Type B pancreatic cell (in vitro differentiated cells): Measurements from ENCODE around the gene KIF25. TPM values are rescaled to one million over a fixed set of nuclear protein-coding genes. Genes with fewer than 3 reads are reported as not detected.

Experiments used
- DNase-seq: peaks from one replicate; pipeline ENCODE4 v3.0.0; 2021; ENCODE audit warnings: mixed read lengths; ENCODE audit not compliant: unreplicated experiment; ENCODE audit errors: extremely low spot score
- H3K27ac Mint-ChIP-seq: 2 replicates; pipeline ENCODE4 v1.8.0; 2021; ENCODE audit warnings: mild to moderate bottlenecking, mixed read lengths
- H3K27me3 Mint-ChIP-seq: 2 replicates; pipeline ENCODE4 v1.8.0; 2021; ENCODE audit warnings: mixed read lengths
- H3K36me3 Mint-ChIP-seq: 2 replicates; pipeline ENCODE4 v1.8.0; 2021; ENCODE audit warnings: mixed read lengths
- H3K4me1 Mint-ChIP-seq: one replicate; pipeline ENCODE4 v1.8.0; 2021; ENCODE audit warnings: mixed read lengths; ENCODE audit not compliant: unreplicated experiment
- H3K4me3 Mint-ChIP-seq: 2 replicates; pipeline ENCODE4 v1.8.0; 2021; ENCODE audit warnings: mild to moderate bottlenecking, mixed read lengths
- H3K9me3 Mint-ChIP-seq: 2 replicates; pipeline ENCODE4 v1.8.0; 2021; ENCODE audit warnings: mixed read lengths
- total RNA-seq: library from RNA; stranded (reverse); gene quantifications from 2 replicates; pipeline ENCODE4 v1.2.1, GENCODE V29; 2021; ENCODE audit warnings: low replicate concordance
- TF ChIP-seq, protein P1 (sequence below): fragments of 200-600 bp; sonication (generic); conservative IDR thresholded peaks from 2 replicates; pipeline ENCODE4 v1.5.0; 2021; ENCODE audit warnings: antibody characterized with exemption, mild to moderate bottlenecking

KIF25 gene
- total RNA-seq, 1 donor from 2014 or later: not detected

DNA sequence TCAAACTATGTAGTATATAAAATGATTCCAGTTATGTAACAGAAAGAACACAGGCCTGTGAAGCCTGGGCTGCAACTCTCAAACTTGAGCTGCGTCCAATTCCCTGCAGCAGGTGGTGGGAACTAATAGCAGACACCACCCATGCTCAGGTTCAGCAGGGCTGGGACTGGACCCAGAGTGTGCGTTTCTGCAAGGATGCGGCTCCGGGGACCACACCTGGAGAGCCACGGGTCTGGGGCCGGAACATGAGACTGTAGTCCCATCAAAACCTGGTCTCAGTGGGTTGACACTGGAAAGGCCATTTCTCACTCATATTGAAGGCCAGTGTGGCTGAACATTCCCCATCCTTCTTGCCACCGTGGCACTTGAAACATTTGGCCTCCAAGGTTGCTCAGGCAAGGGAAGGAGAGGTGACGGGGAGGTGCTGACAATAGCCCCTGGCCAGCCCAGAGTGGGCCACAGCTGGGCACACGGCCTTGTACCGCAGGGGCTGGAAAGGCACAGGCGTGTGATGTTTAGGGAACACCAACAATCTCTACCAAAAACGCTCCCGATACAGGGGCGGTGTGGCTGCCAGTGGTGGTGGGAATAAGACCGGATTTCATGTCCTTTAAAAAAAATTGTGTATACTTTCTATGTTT, 43.5 kb downstream of the KIF25 start:
- no peak for DNase-seq
- H3K4me1 Mint-ChIP-seq: peaks cover 3% of the 10 kb centered on the region
- H3K4me3 Mint-ChIP-seq: no peak overlapping the region
- no peaks in the 10 kb centered on the region for H3K36me3 Mint-ChIP-seq
- H3K9me3 Mint-ChIP-seq: peaks cover 4% of the 10 kb centered on the region
- peaks cover 2% of the 10 kb centered on the region for H3K27me3 Mint-ChIP-seq
- TF ChIP-seq, protein P1, sequence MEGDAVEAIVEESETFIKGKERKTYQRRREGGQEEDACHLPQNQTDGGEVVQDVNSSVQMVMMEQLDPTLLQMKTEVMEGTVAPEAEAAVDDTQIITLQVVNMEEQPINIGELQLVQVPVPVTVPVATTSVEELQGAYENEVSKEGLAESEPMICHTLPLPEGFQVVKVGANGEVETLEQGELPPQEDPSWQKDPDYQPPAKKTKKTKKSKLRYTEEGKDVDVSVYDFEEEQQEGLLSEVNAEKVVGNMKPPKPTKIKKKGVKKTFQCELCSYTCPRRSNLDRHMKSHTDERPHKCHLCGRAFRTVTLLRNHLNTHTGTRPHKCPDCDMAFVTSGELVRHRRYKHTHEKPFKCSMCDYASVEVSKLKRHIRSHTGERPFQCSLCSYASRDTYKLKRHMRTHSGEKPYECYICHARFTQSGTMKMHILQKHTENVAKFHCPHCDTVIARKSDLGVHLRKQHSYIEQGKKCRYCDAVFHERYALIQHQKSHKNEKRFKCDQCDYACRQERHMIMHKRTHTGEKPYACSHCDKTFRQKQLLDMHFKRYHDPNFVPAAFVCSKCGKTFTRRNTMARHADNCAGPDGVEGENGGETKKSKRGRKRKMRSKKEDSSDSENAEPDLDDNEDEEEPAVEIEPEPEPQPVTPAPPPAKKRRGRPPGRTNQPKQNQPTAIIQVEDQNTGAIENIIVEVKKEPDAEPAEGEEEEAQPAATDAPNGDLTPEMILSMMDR: no peak
- no peak overlapping the region for H3K27ac Mint-ChIP-seq

DNA sequence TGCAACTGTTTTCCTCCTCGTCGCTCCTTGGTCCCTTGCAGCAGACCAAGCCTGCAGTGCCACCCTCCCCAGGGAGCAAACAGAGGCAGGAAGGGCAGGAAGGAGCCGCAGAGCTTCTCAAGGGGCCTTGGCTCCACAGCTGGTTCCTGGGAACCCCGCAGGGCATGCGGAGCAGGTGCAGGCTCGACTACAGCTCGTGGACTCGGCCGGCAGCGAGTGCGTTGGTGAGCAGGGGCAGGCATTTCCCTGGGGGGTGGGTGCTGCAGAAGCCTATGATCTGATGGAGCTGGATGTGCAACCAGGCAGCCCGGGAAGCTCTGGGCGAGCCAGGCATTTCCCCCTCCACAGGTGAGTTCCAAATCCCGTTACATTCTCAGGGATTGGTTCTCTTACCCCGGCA, 44.5 kb downstream of the KIF25 start:
- Mint-ChIP-seq H3K9me3 (peaks cover 4% of the 10 kb centered on the region), H3K4me3 (no peak overlapping the region), H3K27ac (no peak overlapping the region), H3K36me3 (no peaks in the 10 kb centered on the region), H3K27me3 (no peaks in the 10 kb centered on the region), H3K4me1 (no peaks in the 10 kb centered on the region)
- DNase-seq: no peak
- TF ChIP-seq, protein P1: no peak

DNA sequence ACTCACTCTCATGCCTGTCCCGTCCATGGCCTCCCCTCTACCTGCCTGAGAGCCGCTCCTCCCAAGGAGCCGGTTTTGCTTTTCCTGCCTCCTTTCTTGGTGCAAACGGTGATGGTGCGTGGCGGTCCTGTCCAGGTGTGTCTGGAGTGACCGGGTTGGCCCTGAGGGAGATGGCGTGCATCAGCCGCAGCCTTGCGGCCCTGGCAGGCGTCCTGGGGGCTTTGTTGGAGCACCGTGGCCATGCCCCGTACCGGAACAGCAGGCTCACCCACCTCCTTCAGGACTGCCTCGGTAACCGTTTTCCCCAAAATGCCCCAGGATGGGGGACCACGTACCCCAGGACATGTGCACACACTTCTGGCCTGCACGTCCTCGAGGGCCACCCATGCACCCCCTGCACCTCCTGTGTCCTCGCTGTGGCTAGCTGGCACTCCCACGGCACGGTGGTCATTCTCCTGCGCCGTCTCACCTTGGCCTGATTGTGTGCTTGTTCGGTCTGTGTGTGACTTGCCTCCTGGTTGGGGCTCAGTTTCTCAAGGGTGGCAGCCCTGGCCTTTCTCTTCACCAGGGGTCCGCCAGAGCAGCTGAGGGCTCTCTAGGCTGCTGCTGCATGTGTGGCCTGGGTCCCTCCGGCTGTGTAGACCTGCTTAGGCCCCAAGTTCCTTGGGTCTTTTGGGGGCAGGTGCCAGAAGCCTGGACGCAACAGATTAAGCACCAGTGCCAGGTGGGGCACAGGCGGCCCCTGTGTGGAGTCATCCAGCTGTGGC, 45.1 kb downstream of the KIF25 start:
- no peak overlapping the region for H3K4me3 Mint-ChIP-seq
- H3K4me1 Mint-ChIP-seq: no peaks in the 10 kb centered on the region
- no peak for DNase-seq
- no peaks in the 10 kb centered on the region for H3K27me3 Mint-ChIP-seq
- TF ChIP-seq, protein P1: no peak
- H3K36me3 Mint-ChIP-seq: no peaks in the 10 kb centered on the region
- no peaks in the 10 kb centered on the region for H3K9me3 Mint-ChIP-seq
- H3K27ac Mint-ChIP-seq: no peak overlapping the region

DNA sequence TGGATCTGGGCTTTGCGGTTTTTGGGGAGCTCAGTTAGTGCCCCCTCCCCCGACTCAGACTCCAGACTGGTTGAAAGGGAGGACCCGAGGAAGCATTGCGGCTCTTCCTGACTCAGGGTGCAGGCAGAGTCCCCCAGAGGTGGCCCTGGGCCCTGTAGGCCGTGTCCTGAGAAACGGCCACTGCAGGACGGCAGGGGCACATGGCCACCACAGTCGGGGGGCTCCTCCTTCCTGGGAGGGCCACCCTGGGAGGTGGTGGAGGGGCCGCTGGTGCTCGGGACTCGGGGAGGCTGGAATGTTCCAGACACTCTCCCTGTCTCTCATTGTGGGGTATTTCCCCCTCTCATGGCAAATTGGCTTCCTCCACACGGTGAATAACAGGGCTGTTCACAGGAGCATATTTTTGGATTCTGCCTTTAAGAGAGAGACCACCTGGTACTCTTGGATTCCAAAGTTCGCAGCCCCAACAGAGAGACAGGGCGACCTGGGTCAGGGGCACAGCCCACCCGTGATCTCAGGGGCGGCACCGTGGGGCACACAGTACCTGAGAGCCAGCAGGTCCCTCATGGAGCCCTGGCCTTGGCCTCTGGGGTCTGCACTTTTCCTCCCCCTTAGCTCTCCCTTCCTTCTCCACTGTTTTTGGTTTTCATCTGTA, 45.8 kb downstream of the KIF25 start:
- no peaks in the 10 kb centered on the region for H3K9me3 Mint-ChIP-seq
- H3K27me3 Mint-ChIP-seq: no peaks in the 10 kb centered on the region
- H3K4me3 Mint-ChIP-seq: no peak overlapping the region

DNA sequence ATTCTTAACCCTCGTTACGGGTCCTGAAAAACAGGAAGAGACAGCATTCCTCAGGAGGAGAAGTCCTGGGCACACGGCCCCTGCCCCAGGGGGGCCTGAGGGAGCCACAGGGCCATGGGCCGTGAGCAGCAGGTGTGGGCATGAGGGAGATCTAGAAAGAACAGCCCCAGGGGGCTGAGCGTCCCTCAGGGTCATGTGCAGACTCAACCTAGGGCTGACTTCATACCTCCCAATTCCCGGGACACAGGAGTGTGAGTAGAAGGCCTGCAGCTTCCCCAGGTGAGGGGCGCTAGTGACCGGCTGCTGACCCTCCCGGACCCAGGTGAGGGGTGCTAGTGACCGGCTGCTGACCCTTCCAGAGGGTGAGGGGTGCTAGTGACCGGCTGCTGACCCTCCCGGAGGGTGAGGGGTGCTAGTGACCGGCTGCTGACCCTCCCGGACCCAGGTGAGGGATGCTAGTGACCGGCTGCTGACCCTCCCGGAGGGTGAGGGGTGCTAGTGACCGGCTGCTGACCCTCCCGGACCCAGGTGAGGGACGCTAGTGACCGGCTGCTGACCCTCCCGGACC, 46.5 kb downstream of the KIF25 start:
- Mint-ChIP-seq H3K27me3 (no peaks in the 10 kb centered on the region), H3K9me3 (no peaks in the 10 kb centered on the region), H3K36me3 (no peaks in the 10 kb centered on the region), H3K27ac (no peak overlapping the region), H3K4me1 (no peaks in the 10 kb centered on the region), H3K4me3 (no peak overlapping the region)
- TF ChIP-seq, protein P1: no peak
- no peak for DNase-seq

More for the DNA sequence above, 45.8 kb downstream of the KIF25 start:
- no peak for DNase-seq
- Mint-ChIP-seq H3K27ac (no peak overlapping the region), H3K4me1 (no peaks in the 10 kb centered on the region), H3K36me3 (no peaks in the 10 kb centered on the region)
- TF ChIP-seq, protein P1: no peak
